GM19043 (cell line): ENCODE measurements around the gene SLC38A11.

Experiments used
- ATAC-seq: cut with Tn5 transposase; IDR thresholded peaks from one replicate; pipeline ENCODE4 v1.9.1; 2021; ENCODE audit warnings: low read depth; ENCODE audit not compliant: unreplicated experiment

The SLC38A11 gene

DNA sequence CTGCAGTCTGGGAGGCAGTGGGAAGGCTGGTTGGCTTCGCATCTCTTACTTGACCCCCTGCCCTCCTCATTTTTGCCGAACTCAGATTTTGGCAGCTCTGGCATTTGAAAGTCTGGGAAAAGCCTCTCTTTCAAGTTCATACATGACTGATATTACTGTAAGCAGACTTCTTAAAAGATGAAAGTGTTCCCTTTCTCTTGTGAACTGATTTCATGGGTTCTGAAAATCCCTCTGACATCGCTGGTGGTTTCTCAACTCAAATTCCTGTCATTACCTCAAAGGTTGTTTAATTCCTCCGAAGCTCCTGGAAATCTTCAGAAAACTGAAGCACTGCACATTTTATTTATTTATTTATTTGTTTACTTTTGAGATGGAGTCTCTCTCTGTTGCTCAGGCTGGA lies 16.9 kb upstream of the SLC38A11 start:
- no peak for ATAC-seq

- ATAC-seq: no peak
Observed at GRCh38 chr2:164969909-164970690, 14.8 kb upstream of the SLC38A11 start.

GRCh38 chr2:164967781-164968228 lies 12.5 kb upstream of the SLC38A11 start:
- no peak for ATAC-seq

DNA sequence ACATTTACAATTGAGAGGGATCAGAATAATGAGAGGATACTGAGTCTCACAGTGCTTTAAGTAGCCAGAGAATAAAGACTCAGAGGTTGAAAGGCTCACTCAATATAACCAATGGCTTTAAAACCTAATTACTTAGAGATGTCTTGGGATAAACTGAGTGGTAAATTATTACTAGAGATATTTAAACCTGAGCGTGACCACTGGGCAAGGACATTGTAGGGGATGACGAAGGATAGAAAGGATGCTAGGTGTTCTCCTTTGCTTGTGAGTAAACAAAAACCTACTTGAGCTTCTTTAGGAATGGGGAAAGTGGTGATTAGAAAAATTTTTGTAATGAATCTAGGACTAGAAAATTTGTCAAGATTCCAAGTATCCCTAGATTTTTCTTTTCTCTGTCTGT lies 12.0 kb upstream of the SLC38A11 start:
- no peak for ATAC-seq

DNA sequence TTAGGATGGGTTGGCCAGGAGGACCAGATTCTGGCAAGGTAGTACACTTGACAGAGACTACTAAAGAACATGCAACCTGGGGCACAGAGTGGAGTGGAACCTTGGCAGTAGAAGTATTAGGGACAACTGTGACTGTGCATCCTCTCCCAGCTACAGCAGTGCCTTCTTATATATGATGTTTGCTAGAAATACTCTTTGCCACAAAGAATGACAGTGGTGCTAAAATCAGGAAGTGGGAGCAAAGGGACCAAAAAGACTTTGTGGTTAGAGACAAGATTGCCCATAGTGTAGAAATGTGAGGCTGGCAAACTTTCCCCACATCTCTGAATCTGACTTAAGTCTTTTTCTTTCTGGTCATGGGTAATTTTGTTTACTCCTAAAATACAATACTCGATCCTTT lies 9.4 kb upstream of the SLC38A11 start:
- ATAC-seq: no peak

GRCh38 chr2:164960159-164960558 lies 4.8 kb upstream of the SLC38A11 start:
- no peak for ATAC-seq

DNA sequence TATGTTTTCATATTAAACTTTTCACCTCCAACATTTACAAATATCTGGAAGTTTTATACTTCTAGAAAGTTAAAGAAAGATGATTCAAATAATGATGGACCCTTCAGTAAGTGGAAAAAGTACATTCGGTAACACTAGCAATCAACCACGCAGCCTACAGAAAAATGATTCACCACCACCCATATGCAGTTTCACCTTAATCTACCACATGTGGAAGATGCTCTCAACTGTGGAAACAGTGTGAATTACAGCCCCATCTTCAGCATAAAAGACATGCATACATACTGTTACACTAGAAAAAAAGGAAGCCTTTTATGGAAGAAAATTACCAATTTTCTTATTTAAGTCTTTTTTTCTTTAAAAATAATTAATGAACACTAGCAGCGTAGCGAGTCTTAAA lies 1.1 kb downstream of the SLC38A11 start:
- no peak for ATAC-seq

- no peak for ATAC-seq
Observed at GRCh38 chr2:164953279-164953678, 2.0 kb downstream of the SLC38A11 start.

DNA sequence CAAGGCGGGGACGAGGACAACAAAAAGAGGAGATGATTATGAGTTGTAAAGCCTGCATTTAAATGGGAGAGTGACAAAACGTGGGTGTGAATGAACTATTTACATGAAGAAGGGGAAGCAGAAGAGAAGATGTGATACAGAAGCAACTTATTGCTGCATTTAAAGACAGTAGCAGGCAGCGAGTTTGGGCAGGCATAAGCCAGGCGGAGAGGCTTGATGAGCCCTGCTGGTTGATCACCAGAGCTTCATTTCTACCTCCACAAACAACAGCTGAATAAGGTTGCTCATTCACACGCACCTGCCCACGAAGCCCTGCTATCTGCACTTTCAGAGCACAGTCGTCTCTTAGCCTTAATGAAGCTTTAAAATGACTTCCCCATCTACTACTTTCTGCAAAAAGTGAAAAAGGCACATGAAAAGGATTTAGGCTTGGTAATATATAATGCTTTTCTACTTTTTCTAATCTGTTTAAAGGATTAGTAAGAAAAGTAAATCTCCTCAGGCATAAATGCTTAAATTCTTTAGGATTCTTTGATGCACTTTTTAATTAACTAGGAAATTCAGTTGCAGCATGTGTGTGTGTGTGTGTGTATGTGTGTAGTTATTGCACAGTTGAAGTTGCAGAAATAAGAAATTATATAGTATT lies 3.1 kb downstream of the SLC38A11 start:
- ATAC-seq: no peak

DNA sequence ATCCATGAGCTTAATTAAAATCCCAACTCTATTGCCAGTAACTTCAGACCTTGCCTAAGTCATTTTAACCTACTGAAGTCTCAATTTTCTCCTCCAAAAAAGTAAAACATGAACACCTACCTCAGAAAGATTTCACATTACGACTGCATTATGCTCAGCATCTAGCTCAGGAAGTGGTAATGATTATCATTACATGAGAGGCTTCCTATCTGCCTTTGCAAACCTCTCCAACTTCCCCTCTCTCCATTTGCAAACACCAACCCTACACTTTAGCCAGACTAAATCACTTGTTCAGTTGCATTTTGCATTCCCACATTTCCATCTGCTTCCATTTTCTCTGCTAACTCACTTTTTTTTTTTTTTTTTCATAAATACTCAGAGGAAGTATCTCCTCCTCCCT lies 6.8 kb downstream of the SLC38A11 start:
- ATAC-seq: no peak

- no peak for ATAC-seq
Observed at GRCh38 chr2:164947281-164947680, 8.0 kb downstream of the SLC38A11 start.

- ATAC-seq: no peak
Observed at GRCh38 chr2:164943289-164943688, 12.0 kb downstream of the SLC38A11 start.

GRCh38 chr2:164937864-164938401 lies 17.4 kb downstream of the SLC38A11 start:
- ATAC-seq: no peak

DNA sequence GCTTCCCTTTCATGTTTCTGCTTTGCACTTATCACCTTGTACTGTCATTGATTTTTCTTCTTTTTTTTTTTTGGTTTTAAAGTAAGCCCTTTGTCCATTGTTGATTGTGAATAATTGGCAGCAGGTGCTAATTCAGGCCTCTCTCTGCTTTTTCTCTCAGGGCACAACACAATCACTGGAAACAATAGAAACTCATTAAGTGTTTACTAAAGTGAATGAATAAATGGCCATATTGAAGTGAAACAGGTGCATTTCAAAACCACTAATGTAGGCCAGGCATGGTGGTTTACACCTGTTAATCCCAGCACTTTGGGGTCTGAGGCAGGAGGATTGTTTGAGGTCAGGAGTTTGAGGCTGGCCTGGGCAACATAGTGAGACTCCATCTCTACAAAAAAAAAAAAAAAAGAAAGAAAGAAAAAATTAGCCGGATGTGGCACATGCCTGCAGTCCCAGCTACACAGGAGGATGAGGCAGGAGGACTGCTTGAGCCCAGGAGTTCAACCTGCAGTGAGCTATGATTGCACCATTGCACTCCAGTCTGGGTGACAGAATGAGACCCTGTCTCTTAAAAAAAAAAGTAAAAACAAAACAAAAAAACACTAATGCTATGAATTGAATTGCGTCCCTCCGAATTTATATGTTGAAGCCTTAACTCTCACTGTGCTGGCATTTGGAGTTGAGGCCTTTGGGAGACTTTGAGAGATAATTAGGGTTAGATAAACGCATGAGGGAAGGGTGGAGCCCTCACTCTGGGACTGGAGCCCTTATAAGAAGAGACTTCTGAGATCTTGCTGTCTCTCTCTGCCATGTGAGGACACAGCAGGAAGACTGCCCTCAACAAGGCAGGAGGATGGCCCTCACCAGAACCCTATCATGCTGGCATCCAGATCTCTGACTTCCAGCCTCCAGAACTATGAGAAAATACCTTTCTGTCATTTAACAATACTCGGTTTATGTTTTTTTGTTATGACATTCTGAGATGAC lies 19.9 kb downstream of the SLC38A11 start:
- no peak for ATAC-seq

- no peak for ATAC-seq
Observed at GRCh38 chr2:164934401-164935117, 20.8 kb downstream of the SLC38A11 start.

DNA sequence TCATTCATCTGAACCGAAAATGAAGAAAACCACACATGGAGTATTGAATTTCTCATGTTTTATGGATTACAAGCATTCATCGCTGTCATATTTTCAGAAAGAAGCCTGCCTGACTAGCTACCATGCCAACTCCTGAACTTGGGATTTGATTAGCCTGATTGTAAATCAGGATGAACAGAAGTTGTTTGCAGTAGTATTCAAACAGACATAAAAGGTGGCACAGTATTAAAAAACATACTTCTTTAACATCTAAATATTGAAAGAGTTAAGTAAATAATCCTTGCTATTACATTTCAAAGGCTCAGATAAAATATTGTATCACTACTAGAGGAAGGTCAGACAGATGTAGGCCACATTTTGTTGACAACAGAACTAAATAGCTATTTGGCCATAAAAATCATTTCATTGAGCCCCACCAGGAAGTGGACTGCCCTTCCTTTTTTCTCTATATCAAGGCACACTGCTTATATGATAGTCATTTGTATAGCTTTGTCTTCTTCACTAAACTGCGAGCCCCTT lies 21.6 kb downstream of the SLC38A11 start:
- no peak for ATAC-seq

- no peak for ATAC-seq
Observed at GRCh38 chr2:164932377-164932776, 22.9 kb downstream of the SLC38A11 start.

DNA sequence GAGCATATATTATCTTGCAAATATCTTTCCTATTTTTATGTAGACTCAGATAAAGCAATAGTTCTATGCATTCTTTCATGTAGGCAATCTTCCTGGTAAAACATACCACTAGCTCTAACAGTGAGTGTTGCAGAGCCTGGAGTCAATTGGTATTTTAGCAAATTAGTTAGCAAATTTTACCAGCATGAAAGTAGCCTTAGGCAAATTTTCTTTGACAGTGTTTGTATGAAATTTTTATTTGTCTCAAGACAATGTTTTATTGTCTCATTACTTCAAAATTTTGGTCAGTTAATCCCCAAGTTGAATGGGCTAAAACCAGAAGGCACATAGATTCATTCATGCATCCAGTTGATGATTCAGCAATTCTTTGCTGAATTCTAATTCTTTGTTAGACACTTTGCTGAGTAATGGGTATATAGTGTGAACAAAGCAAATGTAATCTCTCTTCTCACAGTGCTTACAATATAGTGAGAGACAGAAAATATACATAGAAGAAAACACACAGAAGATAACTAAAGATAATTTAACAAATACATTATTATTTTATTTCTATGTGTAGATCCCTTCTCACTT lies 27.1 kb downstream of the SLC38A11 start:
- ATAC-seq: no peak

GRCh38 chr2:164922134-164922533 lies 33.2 kb downstream of the SLC38A11 start:
- ATAC-seq: no peak

- no peak for ATAC-seq
Observed at GRCh38 chr2:164920430-164920829, 34.9 kb downstream of the SLC38A11 start.
